GM21390 (cell line): ENCODE measurements around the gene RTBDN.
"Not testable (repeated sequence)": the region's sequence is repeated elsewhere in the genome, so short reads cannot be mapped to it uniquely, and the experiment has no call there.

ENCODE experiments used
- ATAC-seq: cut with Tn5 transposase; IDR thresholded peaks from one replicate; pipeline ENCODE4 v1.9.1; 2021; ENCODE audit not compliant: unreplicated experiment

Gene RTBDN

GRCh38 chr19:12825254-12826131 lies 8.9 kb downstream of the RTBDN start:
- ATAC-seq = no peak

GRCh38 chr19:12821761-12822160 lies 12.6 kb downstream of the RTBDN start:
- ATAC-seq = no peak

GRCh38 chr19:12817810-12818209 lies 16.6 kb downstream of the RTBDN start:
- ATAC-seq = not testable (repeated sequence)

- ATAC-seq = not testable (repeated sequence)
Observed at GRCh38 chr19:12817188-12817587, 17.2 kb downstream of the RTBDN start.

GRCh38 chr19:12815088-12815487 lies 19.3 kb downstream of the RTBDN start:
- ATAC-seq = no peak

- ATAC-seq = no peak
Observed at GRCh38 chr19:12806242-12807081, 27.9 kb downstream of the RTBDN start, which contains the start of gene RNASEH2A. Gene RNASEH2A (plus strand): TSS chr19:12806584. CDS start chr19:12806674, 90 bp downstream.

- ATAC-seq = no peak
Observed at GRCh38 chr19:12804051-12804450, 30.3 kb downstream of the RTBDN start.

- no peak for ATAC-seq
Observed at GRCh38 chr19:12802267-12803106, 31.9 kb downstream of the RTBDN start.

- ATAC-seq = no peak
Observed at GRCh38 chr19:12801466-12802266, 32.7 kb downstream of the RTBDN start, which contains the start of the genes PRDX2 and THSD8. Gene PRDX2 (minus strand): TSS chr19:12801800. CDS start chr19:12801261, 539 bp downstream. Gene THSD8 (plus strand): TSS chr19:12802069. CDS start chr19:12802072, 3 bp downstream.

GRCh38 chr19:12800923-12801465 lies 33.4 kb downstream of the RTBDN start:
- no peak for ATAC-seq

GRCh38 chr19:12800466-12800770 lies 34.0 kb downstream of the RTBDN start:
- no peak for ATAC-seq

- ATAC-seq = no peak
Observed at GRCh38 chr19:12799742-12800465, 34.5 kb downstream of the RTBDN start.

- not testable (repeated sequence) for ATAC-seq
Observed at GRCh38 chr19:12797607-12798006, 36.8 kb downstream of the RTBDN start.

GRCh38 chr19:12797141-12797587 lies 37.2 kb downstream of the RTBDN start:
- no peak for ATAC-seq

GRCh38 chr19:12796146-12797071 lies 38.0 kb downstream of the RTBDN start:
- ATAC-seq = no peak

- ATAC-seq = no peak
Observed at GRCh38 chr19:12794971-12795381, 39.4 kb downstream of the RTBDN start.

- ATAC-seq = no peak
Observed at GRCh38 chr19:12794196-12794941, 40.0 kb downstream of the RTBDN start.
